Measurements from ENCODE around the gene ITGAD. TPM values are rescaled to one million over a fixed set of nuclear protein-coding genes. Genes with fewer than 3 reads are reported as not detected.

ITGAD gene
- total RNA-seq, 8 experiments from 2014 or later = 0.33 to 0.36 (median 0.35) TPM; not detected in 5

DNA sequence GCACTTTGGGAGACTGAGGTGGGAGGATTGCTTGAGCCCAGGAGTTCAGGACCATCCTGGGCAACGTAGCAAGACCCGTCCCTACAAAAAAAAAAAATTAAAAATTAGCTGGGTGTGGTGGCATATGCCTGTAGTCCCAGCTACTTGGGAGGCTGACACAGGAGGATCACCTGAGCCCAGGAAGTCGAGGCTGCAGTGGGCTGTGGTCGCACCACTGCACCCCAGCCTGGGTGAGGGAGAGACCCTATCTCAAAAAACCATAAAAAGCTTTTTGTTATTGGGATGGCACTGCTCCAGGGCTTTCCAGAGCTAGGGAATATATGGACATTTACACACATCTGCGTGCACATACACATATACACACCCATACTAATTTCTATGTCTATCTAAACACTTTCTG is 58.1 kb downstream of the ITGAD start:
- ATAC-seq (replicated peaks in 6 of 8) = peak in 1 of 8 experiments; percentile 3
- 69 to 100% (median 92%) methylated on average over 1 to 5 of the region's 5 CpGs; no CpG with 5 or more reads in 3 of the 10 experiments for WGBS, 10 experiments
- Histone ChIP-seq H3K4me1 (replicated peaks in 1 of 2) (peaks cover 33 to 43% of the 10 kb centered on the region in 2 donors), H3K27ac (no peak overlapping the region), H3K4me3 (no peak overlapping the region)
- in situ Hi-C loops (cut with MboI; ENCODE audit: low pct_unique_long_range_greater_than_20kb in 2 of 9, low sequenced_read_pairs in 9 of 9, unreplicated experiment in 9 of 9) = loop anchor here in 3 of 9 experiments (25.0 kb wide), 2 partner anchors 411 to 489 kb away; partner anchors contain the start of genes SETD1A (in 2 of the 3) and ZNF267 (in 1 of the 3)

GRCh38 chr16:31451681-31452351 is 58.7 kb downstream of the ITGAD start:
- in situ Hi-C loops (cut with MboI; ENCODE audit: low pct_unique_long_range_greater_than_20kb in 2 of 9, low sequenced_read_pairs in 9 of 9, unreplicated experiment in 9 of 9) = loop anchor here in 3 of 9 experiments (25.0 kb wide), 2 partner anchors 410 to 490 kb away; partner anchors contain the start of genes SETD1A (in 2 of the 3) and ZNF267 (in 1 of the 3)
- peaks cover 37 to 49% of the 10 kb centered on the region in 2 donors for H3K4me1 ChIP-seq (replicated peaks in 1 of 2)
- no peak overlapping the region for H3K4me3 ChIP-seq
- ATAC-seq (replicated peaks in 6 of 8) = peak; percentile 20 to 94 (median 86)
- WGBS, 10 experiments = 24 to 94% (median 55%) methylated on average over 2 to 9 of the region's 11 CpGs; no CpG with 5 or more reads in 1 of the 10 experiments
- no peak overlapping the region for H3K27ac ChIP-seq

DNA sequence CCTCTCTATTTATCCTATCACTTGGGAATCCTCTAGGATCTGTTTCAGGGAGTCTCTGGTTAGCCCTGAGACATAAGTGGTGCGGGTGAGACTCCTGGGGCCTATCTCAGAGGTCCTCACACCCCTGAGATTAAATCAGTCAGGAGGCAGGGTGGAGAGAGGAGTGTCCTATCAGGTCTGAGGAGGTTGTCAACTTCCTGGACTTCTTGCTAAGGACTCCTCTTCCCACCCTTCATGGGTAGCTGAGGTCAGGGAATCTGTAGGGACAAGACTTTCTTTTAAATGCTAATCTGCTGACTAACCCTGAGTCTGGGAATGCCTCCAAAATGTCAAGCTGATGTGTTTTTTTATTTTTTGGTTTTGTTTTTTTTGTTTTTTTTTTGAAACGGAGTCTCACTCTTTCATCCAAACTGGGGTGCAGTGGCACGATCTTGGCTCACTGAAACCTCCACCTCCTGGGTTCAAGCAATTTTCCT is 59.5 kb downstream of the ITGAD start:
- WGBS, 10 experiments = 0 to 70% (median 40%) methylated on average over 1 to 3 of the region's 3 CpGs; no CpG with 5 or more reads in 2 of the 10 experiments

GRCh38 chr16:31453255-31454204 is 60.4 kb downstream of the ITGAD start:
- peak overlapping the region in 1 of 2 donors; percentile 22 for H3K27ac ChIP-seq
- H3K4me1 ChIP-seq (replicated peaks in 1 of 2) = peaks cover 49 to 58% of the 10 kb centered on the region in 2 donors
- WGBS, 10 experiments = 0 to 100% (median 21%) methylated on average over 1 to 8 of the region's 20 CpGs
- ATAC-seq (replicated peaks in 6 of 8) = peak; percentile 4 to 53 (median 45)
- in situ Hi-C loops (cut with MboI; ENCODE audit: low pct_unique_long_range_greater_than_20kb in 2 of 9, low sequenced_read_pairs in 9 of 9, unreplicated experiment in 9 of 9) = loop anchor here in 3 of 9 experiments (25.0 kb wide), 2 partner anchors 409 to 491 kb away; partner anchors contain the start of genes SETD1A (in 2 of the 3) and ZNF267 (in 1 of the 3)
- peak overlapping the region in 2 of 5 donors; percentile 8 to 10 for H3K4me3 ChIP-seq

More for the DNA sequence above, 59.5 kb downstream of the ITGAD start:
- H3K4me1 ChIP-seq (replicated peaks in 1 of 2) = peaks cover 45 to 56% of the 10 kb centered on the region in 2 donors
- ATAC-seq (replicated peaks in 6 of 8) = peak in 3 of 8 experiments; percentile 17 to 61 (median 59)
- in situ Hi-C loops (cut with MboI; ENCODE audit: low pct_unique_long_range_greater_than_20kb in 2 of 9, low sequenced_read_pairs in 9 of 9, unreplicated experiment in 9 of 9) = loop anchor here in 3 of 9 experiments (25.0 kb wide), 2 partner anchors 410 to 490 kb away; partner anchors contain the start of genes SETD1A (in 2 of the 3) and ZNF267 (in 1 of the 3)
- H3K27ac ChIP-seq = no peak overlapping the region
- no peak overlapping the region for H3K4me3 ChIP-seq

- Histone ChIP-seq H3K4me1 (replicated peaks in 1 of 2) (peaks cover 53 to 58% of the 10 kb centered on the region in 2 donors), H3K27ac (peak overlapping the region in 1 of 2 donors; percentile 11), H3K4me3 (peak overlapping the region in 1 of 5 donors; percentile 13)
- 60 to 100% (median 77%) methylated on average over 1 to 9 of the region's 17 CpGs; no CpG with 5 or more reads in 2 of the 10 experiments for WGBS, 10 experiments
- in situ Hi-C loops (cut with MboI; ENCODE audit: low pct_unique_long_range_greater_than_20kb in 2 of 9, low sequenced_read_pairs in 9 of 9, unreplicated experiment in 9 of 9) = loop anchor here in 3 of 9 experiments (25.0 kb wide), 2 partner anchors 407 to 493 kb away; partner anchors contain the start of genes SETD1A (in 2 of the 3) and ZNF267 (in 1 of the 3)
- ATAC-seq (replicated peaks in 6 of 8) = no peak
Measured at GRCh38 chr16:31455601-31456314, 62.6 kb downstream of the ITGAD start.

DNA sequence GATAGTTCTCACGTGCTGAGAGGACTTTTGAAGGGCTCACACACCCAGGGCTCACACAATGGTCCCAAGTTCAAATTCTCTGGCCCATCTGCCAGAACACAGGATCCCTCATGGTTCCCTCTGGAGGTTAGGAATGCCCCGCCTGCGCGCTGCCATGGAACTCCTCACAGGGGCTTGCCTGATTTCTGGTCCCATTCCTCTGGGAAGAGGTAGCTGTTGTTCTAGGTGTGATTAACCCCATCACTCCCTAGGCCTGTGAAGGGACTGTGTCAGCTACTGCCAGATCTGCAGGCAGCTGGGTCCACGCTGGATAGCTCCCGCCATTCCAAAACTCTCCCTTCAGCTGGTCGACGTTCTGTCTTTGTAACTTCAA is 63.8 kb downstream of the ITGAD start:
- WGBS, 10 experiments = 50 to 100% (median 76%) methylated on average over 1 to 3 of the region's 8 CpGs; no CpG with 5 or more reads in 2 of the 10 experiments
- ATAC-seq (replicated peaks in 6 of 8) = no peak
- in situ Hi-C loops (cut with MboI; ENCODE audit: low pct_unique_long_range_greater_than_20kb in 2 of 9, low sequenced_read_pairs in 9 of 9, unreplicated experiment in 9 of 9) = loop anchor here in 3 of 9 experiments (25.0 kb wide), 2 partner anchors 405 to 495 kb away; partner anchors contain the start of genes SETD1A (in 2 of the 3) and ZNF267 (in 1 of the 3)
- Histone ChIP-seq H3K27ac (no peak overlapping the region), H3K4me3 (peak overlapping the region in 3 of 5 donors; percentile 71 to 78 (median 75)), H3K4me1 (replicated peaks in 1 of 2) (peaks cover 51 to 53% of the 10 kb centered on the region in 2 donors)

DNA sequence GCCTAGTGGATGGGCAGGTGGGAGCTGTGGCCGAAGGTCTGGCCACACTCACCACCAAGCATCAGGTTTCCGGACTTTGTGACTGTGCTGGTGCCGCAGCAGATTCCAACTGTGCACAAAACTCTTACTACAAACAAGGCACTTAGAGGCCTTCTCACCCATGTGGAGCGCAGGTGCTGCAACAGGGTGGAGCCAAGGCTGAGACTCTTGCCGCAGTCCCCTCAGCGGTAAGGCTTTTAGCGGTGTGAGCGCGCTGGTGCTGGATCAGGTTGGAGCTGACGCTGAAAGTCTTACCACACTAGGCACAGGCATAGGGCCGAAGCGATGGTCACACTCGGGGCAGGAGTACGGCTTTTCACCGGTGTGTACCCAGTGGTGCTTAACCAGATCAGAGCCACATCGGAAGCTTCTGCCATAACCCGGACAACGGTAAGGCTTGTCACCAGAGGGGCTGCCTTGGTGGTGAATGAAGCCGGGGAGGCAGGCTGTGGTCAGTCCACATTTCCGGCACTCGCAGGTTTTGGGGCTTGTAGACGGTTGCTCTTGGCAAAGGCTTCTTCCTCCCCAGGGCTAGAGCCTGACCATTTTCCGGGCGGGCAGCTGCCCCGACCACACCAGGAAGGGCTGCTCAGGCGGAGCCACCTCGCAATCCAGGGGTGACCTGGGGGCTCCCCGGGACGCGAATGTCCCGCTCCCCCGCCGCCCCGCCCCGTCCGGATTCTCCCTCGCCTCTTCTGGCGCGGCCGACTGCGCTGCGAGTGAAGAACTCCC is 65.1 kb downstream of the ITGAD start:
- peak overlapping the region; percentile 67 to 87 (median 75) for H3K4me3 ChIP-seq
- ATAC-seq (replicated peaks in 6 of 8) = peak in 3 of 8 experiments; percentile 3 to 11 (median 4)
- in situ Hi-C loops (cut with MboI; ENCODE audit: low pct_unique_long_range_greater_than_20kb in 2 of 9, low sequenced_read_pairs in 9 of 9, unreplicated experiment in 9 of 9) = loop anchor here in 3 of 9 experiments (25.0 kb wide), 2 partner anchors 404 to 496 kb away; partner anchors contain the start of genes SETD1A (in 2 of the 3) and ZNF267 (in 1 of the 3)
- 0 to 15% (median 2%) methylated on average over 3 to 12 of the region's 42 CpGs; no CpG with 5 or more reads in 2 of the 10 experiments for WGBS, 10 experiments
- peaks cover 44 to 47% of the 10 kb centered on the region in 2 donors for H3K4me1 ChIP-seq (replicated peaks in 1 of 2)
- H3K27ac ChIP-seq = peak overlapping the region; percentile 100

GRCh38 chr16:31458844-31459686 is 65.9 kb downstream of the ITGAD start, which contains the start of gene ARMC5:
ARMC5 (plus strand) TSS chr16:31459501; CDS start chr16:31459525, 24 bp downstream.
- Histone ChIP-seq H3K4me1 (replicated peaks in 1 of 2) (peaks cover 36 to 39% of the 10 kb centered on the region in 2 donors), H3K4me3 (peak within 1 kb of the TSS; percentile 67 to 87 (median 75)), H3K27ac (peak within 1 kb of the TSS; percentile 100)
- in situ Hi-C loops (cut with MboI; ENCODE audit: low pct_unique_long_range_greater_than_20kb in 2 of 9, low sequenced_read_pairs in 9 of 9, unreplicated experiment in 9 of 9) = loop anchor here in 3 of 9 experiments (25.0 kb wide), 2 partner anchors 403 to 497 kb away; partner anchors contain the start of genes SETD1A (in 2 of the 3) and ZNF267 (in 1 of the 3)
- ATAC-seq (replicated peaks in 6 of 8) = peak; percentile 70 to 85 (median 80)
- 0 to 2% (median 0%) methylated on average over 2 to 23 of the region's 91 CpGs; no CpG with 5 or more reads in 5 of the 10 experiments for WGBS, 10 experiments

GRCh38 chr16:31459687-31460581 is 66.8 kb downstream of the ITGAD start:
- Histone ChIP-seq H3K4me3 (peak overlapping the region; percentile 67 to 87 (median 75)), H3K4me1 (replicated peaks in 1 of 2) (peaks cover 28 to 32% of the 10 kb centered on the region in 2 donors), H3K27ac (peak overlapping the region; percentile 100)
- in situ Hi-C loops (cut with MboI; ENCODE audit: low pct_unique_long_range_greater_than_20kb in 2 of 9, low sequenced_read_pairs in 9 of 9, unreplicated experiment in 9 of 9) = loop anchor here in 3 of 9 experiments (25.0 kb wide), 2 partner anchors 402 to 498 kb away; partner anchors contain the start of genes SETD1A (in 2 of the 3) and ZNF267 (in 1 of the 3)
- peak; percentile 60 to 84 (median 80) for ATAC-seq (replicated peaks in 6 of 8)
- WGBS, 10 experiments = 0 to 34% (median 5%) methylated on average over 2 to 18 of the region's 61 CpGs

All from motor neuron (in vitro differentiated cells).